ENCODE measurements around the gene MB. TPM values are rescaled to one million over a fixed set of nuclear protein-coding genes. Genes with fewer than 3 reads are reported as not detected.

Gene MB
- total RNA-seq, 1 experiment from 2014 or later, result 1.5 TPM

GRCh38 chr22:35630387-35630793, 13.3 kb upstream of the MB start:
- Histone ChIP-seq H3K27ac (ENCODE audit: low read depth, low read length) (peak overlapping the region; percentile 91), H4K20me1 (ENCODE audit: insufficient read depth) (no peaks in the 10 kb centered on the region), H3K27me3 (ENCODE audit: insufficient read depth, low read length) (no peaks in the 10 kb centered on the region), H3K4me1 (ENCODE audit: control insufficient read depth in 1 of 2, insufficient read depth in 2 of 2, low read length in 2 of 2) (peaks cover 41 to 63% of the 10 kb centered on the region in 2 experiments), H3K79me2 (ENCODE audit: insufficient read depth, low read length) (no peaks in the 10 kb centered on the region), H3K4me3 (replicated peaks in 1 of 2; ENCODE audit: low read depth in 1 of 2, low read length in 2 of 2) (peak overlapping the region; percentile 15 to 37; a peak in 3 of 4 replicates), H3K9me3 (ENCODE audit: control insufficient read depth in 1 of 2, insufficient read depth in 1 of 2, low read depth in 1 of 2, low read length in 2 of 2) (peaks cover 0 to 4% of the 10 kb centered on the region in 2 experiments; a peak in 1 of 4 replicates), H3K36me3 (ENCODE audit: control insufficient read depth in 1 of 2, insufficient read depth in 2 of 2, low read length in 2 of 2) (no peaks in the 10 kb centered on the region), H3K4me2 (ENCODE audit: low read length) (peak overlapping the region; percentile 77), H2AFZ (ENCODE audit: low read depth, low read length, poor library complexity, severe bottlenecking) (no peak overlapping the region), H3K9ac (ENCODE audit: low read length) (peak overlapping the region; percentile 58), H3K9me2 (ENCODE audit: insufficient read depth) (no peaks in the 10 kb centered on the region)
- intact Hi-C loops (cut with micrococcal nuclease), result loop anchor here (2.0 kb wide), 1 partner anchor 436 kb away; no protein-coding TSS in a partner anchor
- no peak for TF ChIP-seq ZBTB33 (IDR thresholded peaks at IDR 0.05; ENCODE audit: extremely low read depth, insufficient replicate concordance, low read length)
- RAD21 ChIA-PET (ENCODE audit: low non-redundant PET in 1 of 2, low total read pairs in 2 of 2, uncharacterized antibody in 2 of 2, unreplicated experiment in 2 of 2), result interaction anchor here (0.8 to 1.6 kb wide), 2 partner anchors 205 to 494 kb away, joined by 3 read pairs; no protein-coding TSS in a partner anchor
- DNase-seq (ENCODE audit: low read depth, low spot score) (peak; percentile 38), ATAC-seq (peak; percentile 28)
- POLR2A ChIA-PET, result interaction anchor here (1.2 to 2.7 kb wide), 3 partner anchors 206 to 398 kb away, joined by 3 to 9 read pairs (median 8); partner anchors contain the start of gene RBFOX2
- BruUV-seq (replicated peaks), result no TSS peak
- CTCF ChIA-PET, result interaction anchor here (0.9 to 3.2 kb wide), 9 partner anchors 11 to 539 kb away, joined by 3 to 19 read pairs (median 6); no protein-coding TSS in a partner anchor

- CTCF ChIA-PET, result interaction anchor here (0.9 to 3.2 kb wide), 7 partner anchors 286 to 540 kb away, joined by 3 to 19 read pairs (median 3); no protein-coding TSS in a partner anchor
- no peak overlapping the region for H2AFZ ChIP-seq (ENCODE audit: low read depth, low read length, poor library complexity, severe bottlenecking)
- intact Hi-C loops (cut with micrococcal nuclease), result loop anchor here (2.0 kb wide), 1 partner anchor 437 kb away; no protein-coding TSS in a partner anchor
- H3K27ac ChIP-seq (ENCODE audit: low read depth, low read length), result peak overlapping the region; percentile 91
- no peaks in the 10 kb centered on the region for H3K36me3 ChIP-seq (ENCODE audit: control insufficient read depth in 1 of 2, insufficient read depth in 2 of 2, low read length in 2 of 2)
- TSS peak; percentile 84 for BruUV-seq (replicated peaks)
- H3K9me3 ChIP-seq (ENCODE audit: control insufficient read depth in 1 of 2, insufficient read depth in 1 of 2, low read depth in 1 of 2, low read length in 2 of 2), result peaks cover 0 to 4% of the 10 kb centered on the region in 2 experiments; a peak in 1 of 4 replicates
- H3K9ac ChIP-seq (ENCODE audit: low read length), result peak overlapping the region; percentile 58
- H4K20me1 ChIP-seq (ENCODE audit: insufficient read depth), result no peaks in the 10 kb centered on the region
- H3K4me3 ChIP-seq (replicated peaks in 1 of 2; ENCODE audit: low read depth in 1 of 2, low read length in 2 of 2), result peak overlapping the region; percentile 11 to 37; a peak in 3 of 4 replicates
- RAD21 ChIA-PET (ENCODE audit: low non-redundant PET in 1 of 2, low total read pairs in 2 of 2, uncharacterized antibody in 2 of 2, unreplicated experiment in 2 of 2), result interaction anchor here (0.8 to 1.6 kb wide), 2 partner anchors 206 to 495 kb away, joined by 3 read pairs; no protein-coding TSS in a partner anchor
- H3K4me2 ChIP-seq (ENCODE audit: low read length), result peak overlapping the region; percentile 77
- peak; percentile 87 for DNase-seq (ENCODE audit: low read depth, low spot score)
- POLR2A ChIA-PET, result interaction anchor here (1.2 to 2.7 kb wide), 3 partner anchors 206 to 399 kb away, joined by 3 to 9 read pairs (median 8); partner anchors contain the start of gene RBFOX2
- H3K79me2 ChIP-seq (ENCODE audit: insufficient read depth, low read length), result no peaks in the 10 kb centered on the region
- peak; percentile 58 for ATAC-seq
- H3K4me1 ChIP-seq (ENCODE audit: control insufficient read depth in 1 of 2, insufficient read depth in 2 of 2, low read length in 2 of 2), result peaks cover 41 to 63% of the 10 kb centered on the region in 2 experiments
- H3K9me2 ChIP-seq (ENCODE audit: insufficient read depth), result no peaks in the 10 kb centered on the region
- H3K27me3 ChIP-seq (ENCODE audit: insufficient read depth, low read length), result no peaks in the 10 kb centered on the region
- TF ChIP-seq JUND (IDR thresholded peaks at IDR 0.05), result peak; percentile 94
- peak; percentile 59 for TF ChIP-seq MAX (IDR thresholded peaks at IDR 0.05)
- no peak for TF ChIP-seq EGR1 (IDR thresholded peaks at IDR 0.05; ENCODE audit: low read depth)
- peak; percentile 60; the same call in 1 of the 2 replicates for TF ChIP-seq CBX3 (IDR thresholded peaks at IDR 0.05; ENCODE audit: low read depth)
- no peak for TF ChIP-seq SRF (IDR thresholded peaks at IDR 0.05; ENCODE audit: low read depth)
- TF ChIP-seq ELF1 (IDR thresholded peaks at IDR 0.05; ENCODE audit: borderline replicate concordance, low read depth), result no peak
- 0 out of 2 replicates have a peak, but pooled peaks have one; percentile 12 for TF ChIP-seq RAD21 (IDR thresholded peaks at IDR 0.05; ENCODE audit: low read depth)
- no peak for TF ChIP-seq TCF7L2 (IDR thresholded peaks at IDR 0.05; ENCODE audit: borderline replicate concordance, extremely low read depth, insufficient read depth, insufficient read length)
- TF ChIP-seq POLR2AphosphoS5 (IDR thresholded peaks at IDR 0.05; ENCODE audit: low read depth, low read length), result peak; percentile 55
- TF ChIP-seq POLR2A (IDR thresholded peaks at IDR 0.05; ENCODE audit: borderline replicate concordance, extremely low read depth, insufficient read depth, insufficient read length), result no peak
- TF ChIP-seq SIN3A (IDR thresholded peaks at IDR 0.05; ENCODE audit: low read depth), result peak; percentile 58; the same call in 1 of the 2 replicates
- no peak for TF ChIP-seq ZBTB33 (IDR thresholded peaks at IDR 0.05; ENCODE audit: extremely low read depth, insufficient replicate concordance, low read length)
These were observed 12.5 kb upstream of the MB start for GRCh38 chr22:35629406-35630216.
